Stimulated activated CD8-positive, alpha-beta memory T cell treated with anti-CD3 and anti-CD28 coated beads, Interleukin-2, amount 100 ng/mL, for 1 hour (primary cell): ENCODE data around the gene PDIK1L.

Experiments used
- DNase-seq, 2 donors: peaks; one replicate each; pipeline ENCODE4 v3.0.0-alpha.2; 2020; ENCODE audit warnings: low read depth in 2 of 2

Gene PDIK1L

GRCh38 chr1:26111530-26112406 lies at the start of gene PDIK1L:
TSS of gene PDIK1L (plus strand) at chr1:26111824. CDS start at chr1:26114309, 2,485 bp downstream.
- peak; percentile 88 to 90 for DNase-seq

- DNase-seq, result no peak
Observed at GRCh38 chr1:26064553-26064952, 47.1 kb upstream of the PDIK1L start.

GRCh38 chr1:26066160-26066559 lies 45.5 kb upstream of the PDIK1L start:
- no peak for DNase-seq

- DNase-seq, result no peak
Observed at GRCh38 chr1:26066857-26067256, 44.8 kb upstream of the PDIK1L start.

- DNase-seq, result no peak
Observed at GRCh38 chr1:26067432-26067911, 44.2 kb upstream of the PDIK1L start, which contains the start of gene TRIM63. TSS of gene TRIM63 (minus strand) at chr1:26067630. CDS start at chr1:26067494, 136 bp downstream.

GRCh38 chr1:26069941-26070295 lies 41.7 kb upstream of the PDIK1L start:
- no peak for DNase-seq

- no peak for DNase-seq
Observed at GRCh38 chr1:26070296-26070962, 41.2 kb upstream of the PDIK1L start.

GRCh38 chr1:26070963-26071342 lies 40.7 kb upstream of the PDIK1L start:
- no peak for DNase-seq

- DNase-seq, result no peak
Observed at GRCh38 chr1:26072305-26072704, 39.3 kb upstream of the PDIK1L start.

- DNase-seq, result no peak
Observed at GRCh38 chr1:26075421-26076144, 36.0 kb upstream of the PDIK1L start.

GRCh38 chr1:26077524-26077923 lies 34.1 kb upstream of the PDIK1L start:
- no peak for DNase-seq

GRCh38 chr1:26078286-26079177 lies 33.1 kb upstream of the PDIK1L start:
- no peak for DNase-seq

GRCh38 chr1:26079178-26079563 lies 32.5 kb upstream of the PDIK1L start:
- no peak for DNase-seq

GRCh38 chr1:26079960-26080814 lies 31.4 kb upstream of the PDIK1L start:
- DNase-seq, result no peak

GRCh38 chr1:26081267-26082019 lies 30.2 kb upstream of the PDIK1L start:
- no peak for DNase-seq

GRCh38 chr1:26082020-26082350 lies 29.6 kb upstream of the PDIK1L start:
- no peak for DNase-seq

- no peak for DNase-seq
Observed at GRCh38 chr1:26083208-26083607, 28.4 kb upstream of the PDIK1L start.

GRCh38 chr1:26084091-26084561 lies 27.5 kb upstream of the PDIK1L start:
- no peak for DNase-seq

GRCh38 chr1:26084844-26085243 lies 26.8 kb upstream of the PDIK1L start:
- DNase-seq, result no peak

- no peak for DNase-seq
Observed at GRCh38 chr1:26089125-26089524, 22.5 kb upstream of the PDIK1L start.
